OCI-LY7 (cell line): ENCODE data around the gene MATCAP1.

Experiments
- CTCF ChIP-seq: fragments of 200-600 bp; sonication (generic); conservative IDR thresholded peaks from 2 replicates; pipeline ENCODE4 v1.5.1; 2014; ENCODE audit warnings: mild to moderate bottlenecking, antibody characterized with exemption, low read length, moderate library complexity, mixed read lengths
- EZH2phosphoT487 ChIP-seq: fragments of 200-600 bp; sonication (generic); IDR thresholded peaks from 2 replicates; pipeline ENCODE4 v1.6.1; 2018; ENCODE audit warnings: low read depth, borderline replicate concordance, mild to moderate bottlenecking, mixed run types, antibody characterized with exemption, low read length, moderate library complexity, mixed read lengths

- TF ChIP-seq CTCF = no peak
- no peak for TF ChIP-seq EZH2phosphoT487
Observed at GRCh38 chr16:67180166-67180565, 3.6 kb downstream of the MATCAP1 start.
